ENCODE data around the gene CMTM5. TPM values are rescaled to one million over a fixed set of nuclear protein-coding genes. Genes with fewer than 3 reads are reported as not detected.
"Not testable (repeated sequence)": the region's sequence is repeated elsewhere in the genome, so short reads cannot be mapped to it uniquely, and the experiment has no call there.

The CMTM5 gene
- total RNA-seq, 1 donor from 2014 or later, result not detected

GRCh38 chr14:23385642-23386265 lies 8.9 kb downstream of the CMTM5 start:
- H3K27me3 Mint-ChIP-seq (ENCODE audit: insufficient read depth), result peaks cover 7% of the 10 kb centered on the region
- no peaks in the 10 kb centered on the region for H3K9me3 Mint-ChIP-seq
- no peaks in the 10 kb centered on the region for H3K36me3 Mint-ChIP-seq (ENCODE audit: low read depth)
- H3K4me3 Mint-ChIP-seq, result no peak overlapping the region
- H3K4me1 Mint-ChIP-seq (ENCODE audit: low read depth), result no peaks in the 10 kb centered on the region
- intact Hi-C loops (cut with micrococcal nuclease), result no loop called here
- no peak overlapping the region for H3K27ac Mint-ChIP-seq
- DNase-seq (ENCODE audit: low spot score), result no peak

GRCh38 chr14:23386266-23386657 lies 9.4 kb downstream of the CMTM5 start:
- intact Hi-C loops (cut with micrococcal nuclease); H3K9me3 Mint-ChIP-seq; H3K4me1 Mint-ChIP-seq (ENCODE audit: low read depth); DNase-seq (ENCODE audit: low spot score); H3K4me3 Mint-ChIP-seq; H3K27ac Mint-ChIP-seq; H3K36me3 Mint-ChIP-seq (ENCODE audit: low read depth); H3K27me3 Mint-ChIP-seq (ENCODE audit: insufficient read depth): not testable (repeated sequence)

GRCh38 chr14:23386999-23387398 lies 10.2 kb downstream of the CMTM5 start:
- Mint-ChIP-seq H3K27ac (no peak overlapping the region), H3K4me3 (no peak overlapping the region), H3K27me3 (ENCODE audit: insufficient read depth) (peaks cover 7% of the 10 kb centered on the region), H3K9me3 (no peaks in the 10 kb centered on the region), H3K4me1 (ENCODE audit: low read depth) (no peaks in the 10 kb centered on the region), H3K36me3 (ENCODE audit: low read depth) (no peaks in the 10 kb centered on the region)
- no peak for DNase-seq (ENCODE audit: low spot score)
- intact Hi-C loops (cut with micrococcal nuclease), result no loop called here

GRCh38 chr14:23387916-23388882 lies 11.4 kb downstream of the CMTM5 start:
- no peak overlapping the region for H3K4me3 Mint-ChIP-seq
- intact Hi-C loops (cut with micrococcal nuclease), result no loop called here
- no peaks in the 10 kb centered on the region for H3K9me3 Mint-ChIP-seq
- H3K36me3 Mint-ChIP-seq (ENCODE audit: low read depth), result no peaks in the 10 kb centered on the region
- no peak overlapping the region for H3K27ac Mint-ChIP-seq
- peaks cover 14% of the 10 kb centered on the region for H3K27me3 Mint-ChIP-seq (ENCODE audit: insufficient read depth)
- no peak for DNase-seq (ENCODE audit: low spot score)
- H3K4me1 Mint-ChIP-seq (ENCODE audit: low read depth), result no peaks in the 10 kb centered on the region

GRCh38 chr14:23388996-23389395 lies 12.2 kb downstream of the CMTM5 start:
- H3K27ac Mint-ChIP-seq, result no peak overlapping the region
- H3K9me3 Mint-ChIP-seq, result no peaks in the 10 kb centered on the region
- DNase-seq (ENCODE audit: low spot score), result no peak
- H3K4me3 Mint-ChIP-seq, result no peak overlapping the region
- peaks cover 14% of the 10 kb centered on the region for H3K27me3 Mint-ChIP-seq (ENCODE audit: insufficient read depth)
- no peaks in the 10 kb centered on the region for H3K36me3 Mint-ChIP-seq (ENCODE audit: low read depth)
- no peaks in the 10 kb centered on the region for H3K4me1 Mint-ChIP-seq (ENCODE audit: low read depth)
- intact Hi-C loops (cut with micrococcal nuclease), result no loop called here

GRCh38 chr14:23389396-23389795 lies 12.6 kb downstream of the CMTM5 start:
- no peak overlapping the region for H3K4me3 Mint-ChIP-seq
- intact Hi-C loops (cut with micrococcal nuclease), result no loop called here
- H3K36me3 Mint-ChIP-seq (ENCODE audit: low read depth), result no peaks in the 10 kb centered on the region
- no peaks in the 10 kb centered on the region for H3K4me1 Mint-ChIP-seq (ENCODE audit: low read depth)
- H3K27me3 Mint-ChIP-seq (ENCODE audit: insufficient read depth), result peaks cover 13% of the 10 kb centered on the region
- no peak for DNase-seq (ENCODE audit: low spot score)
- H3K9me3 Mint-ChIP-seq, result no peaks in the 10 kb centered on the region
- H3K27ac Mint-ChIP-seq, result no peak overlapping the region

GRCh38 chr14:23389871-23390270 lies 13.0 kb downstream of the CMTM5 start:
- H3K27ac Mint-ChIP-seq; H3K36me3 Mint-ChIP-seq (ENCODE audit: low read depth); DNase-seq (ENCODE audit: low spot score); intact Hi-C loops (cut with micrococcal nuclease); H3K4me3 Mint-ChIP-seq; H3K9me3 Mint-ChIP-seq; H3K4me1 Mint-ChIP-seq (ENCODE audit: low read depth): not testable (repeated sequence)
- H3K27me3 Mint-ChIP-seq (ENCODE audit: insufficient read depth), result peaks cover 12% of the 10 kb centered on the region

GRCh38 chr14:23392613-23393012 lies 15.8 kb downstream of the CMTM5 start:
- H3K4me3 Mint-ChIP-seq, result no peak overlapping the region
- H3K36me3 Mint-ChIP-seq (ENCODE audit: low read depth), result no peaks in the 10 kb centered on the region
- intact Hi-C loops (cut with micrococcal nuclease), result no loop called here
- H3K27me3 Mint-ChIP-seq (ENCODE audit: insufficient read depth), result peaks cover 7% of the 10 kb centered on the region
- no peaks in the 10 kb centered on the region for H3K9me3 Mint-ChIP-seq
- no peak overlapping the region for H3K27ac Mint-ChIP-seq
- no peak for DNase-seq (ENCODE audit: low spot score)
- no peaks in the 10 kb centered on the region for H3K4me1 Mint-ChIP-seq (ENCODE audit: low read depth)

- H3K27me3 Mint-ChIP-seq (ENCODE audit: insufficient read depth), result peaks cover 7% of the 10 kb centered on the region
- no peaks in the 10 kb centered on the region for H3K4me1 Mint-ChIP-seq (ENCODE audit: low read depth)
- no peak overlapping the region for H3K4me3 Mint-ChIP-seq
- no peak overlapping the region for H3K27ac Mint-ChIP-seq
- DNase-seq (ENCODE audit: low spot score), result no peak
- no peaks in the 10 kb centered on the region for H3K36me3 Mint-ChIP-seq (ENCODE audit: low read depth)
- intact Hi-C loops (cut with micrococcal nuclease), result no loop called here
- no peaks in the 10 kb centered on the region for H3K9me3 Mint-ChIP-seq
These were observed 19.3 kb downstream of the CMTM5 start for GRCh38 chr14:23396126-23396525.

GRCh38 chr14:23396781-23397407 lies 20.0 kb downstream of the CMTM5 start:
- Mint-ChIP-seq H3K9me3 (no peaks in the 10 kb centered on the region), H3K4me1 (ENCODE audit: low read depth) (no peaks in the 10 kb centered on the region), H3K27me3 (ENCODE audit: insufficient read depth) (peaks cover 7% of the 10 kb centered on the region), H3K27ac (no peak overlapping the region), H3K4me3 (no peak overlapping the region), H3K36me3 (ENCODE audit: low read depth) (no peaks in the 10 kb centered on the region)
- intact Hi-C loops (cut with micrococcal nuclease), result no loop called here
- DNase-seq (ENCODE audit: low spot score), result no peak

GRCh38 chr14:23398348-23398747 lies 21.5 kb downstream of the CMTM5 start:
- H3K27me3 Mint-ChIP-seq (ENCODE audit: insufficient read depth), result no peaks in the 10 kb centered on the region
- intact Hi-C loops (cut with micrococcal nuclease), result no loop called here

GRCh38 chr14:23399136-23399535 lies 22.3 kb downstream of the CMTM5 start:
- intact Hi-C loops (cut with micrococcal nuclease), result no loop called here
- Mint-ChIP-seq H3K4me1 (ENCODE audit: low read depth) (no peaks in the 10 kb centered on the region), H3K36me3 (ENCODE audit: low read depth) (no peaks in the 10 kb centered on the region), H3K9me3 (no peaks in the 10 kb centered on the region), H3K4me3 (no peak overlapping the region), H3K27me3 (ENCODE audit: insufficient read depth) (no peaks in the 10 kb centered on the region), H3K27ac (no peak overlapping the region)
- no peak for DNase-seq (ENCODE audit: low spot score)

More at GRCh38 chr14:23398348-23398747, 21.5 kb downstream of the CMTM5 start:
- Mint-ChIP-seq H3K36me3 (ENCODE audit: low read depth) (no peaks in the 10 kb centered on the region), H3K27ac (no peak overlapping the region), H3K9me3 (no peaks in the 10 kb centered on the region), H3K4me1 (ENCODE audit: low read depth) (no peaks in the 10 kb centered on the region), H3K4me3 (no peak overlapping the region)
- no peak for DNase-seq (ENCODE audit: low spot score)

- Mint-ChIP-seq H3K27ac (no peak overlapping the region), H3K9me3 (no peaks in the 10 kb centered on the region), H3K4me1 (ENCODE audit: low read depth) (no peaks in the 10 kb centered on the region), H3K36me3 (ENCODE audit: low read depth) (no peaks in the 10 kb centered on the region), H3K4me3 (no peak overlapping the region), H3K27me3 (ENCODE audit: insufficient read depth) (no peaks in the 10 kb centered on the region)
- no peak for DNase-seq (ENCODE audit: low spot score)
- intact Hi-C loops (cut with micrococcal nuclease), result no loop called here
These were observed 22.7 kb downstream of the CMTM5 start for GRCh38 chr14:23399591-23399990.

Data from activated T-helper 1 cell treated with anti-CD3 and anti-CD28 coated beads, Interleukin-12 subunit alpha, Interleukin-12 subunit beta, Interleukin-2, Interleukin-4 antibody, amounts not matched to agents 30 ng/mL and 10 ng/mL and 1 ng/mL, durations not matched to agents 14 hours and 24 hours and 36 hours (primary cell).